Neuron (in vitro differentiated cells): ENCODE results near the gene TAPBP.
A peak's percentile ranks its signal among the peaks of the same experiment; 100 is the strongest.
"Not testable (repeated sequence)": the region's sequence is repeated elsewhere in the genome, so short reads cannot be mapped to it uniquely, and the experiment has no call there.

Source experiments
- H2AFZ ChIP-seq: one replicate; pipeline ENCODE4 v1.6.1; 2013; ENCODE audit warnings: low read depth, mild to moderate bottlenecking, inconsistent platforms, low read length, moderate library complexity
- H3K27me3 ChIP-seq: one replicate; pipeline ENCODE4 v1.6.1; 2013; ENCODE audit warnings: low read length; ENCODE audit not compliant: insufficient read depth
- H3K36me3 ChIP-seq: one replicate; pipeline ENCODE4 v1.6.1; 2013; ENCODE audit warnings: low read length; ENCODE audit not compliant: insufficient read depth
- H3K4me1 ChIP-seq: one replicate; pipeline ENCODE4 v1.6.1; 2013; ENCODE audit warnings: low read length; ENCODE audit not compliant: insufficient read depth
- H3K4me3 ChIP-seq: 2 replicates; pipeline ENCODE4 v1.5.1; 2013; ENCODE audit warnings: mild to moderate bottlenecking, low read length, moderate library complexity
- H3K9me3 ChIP-seq: one replicate; pipeline ENCODE4 v1.6.1; 2013; ENCODE audit warnings: low read length

TAPBP gene

DNA sequence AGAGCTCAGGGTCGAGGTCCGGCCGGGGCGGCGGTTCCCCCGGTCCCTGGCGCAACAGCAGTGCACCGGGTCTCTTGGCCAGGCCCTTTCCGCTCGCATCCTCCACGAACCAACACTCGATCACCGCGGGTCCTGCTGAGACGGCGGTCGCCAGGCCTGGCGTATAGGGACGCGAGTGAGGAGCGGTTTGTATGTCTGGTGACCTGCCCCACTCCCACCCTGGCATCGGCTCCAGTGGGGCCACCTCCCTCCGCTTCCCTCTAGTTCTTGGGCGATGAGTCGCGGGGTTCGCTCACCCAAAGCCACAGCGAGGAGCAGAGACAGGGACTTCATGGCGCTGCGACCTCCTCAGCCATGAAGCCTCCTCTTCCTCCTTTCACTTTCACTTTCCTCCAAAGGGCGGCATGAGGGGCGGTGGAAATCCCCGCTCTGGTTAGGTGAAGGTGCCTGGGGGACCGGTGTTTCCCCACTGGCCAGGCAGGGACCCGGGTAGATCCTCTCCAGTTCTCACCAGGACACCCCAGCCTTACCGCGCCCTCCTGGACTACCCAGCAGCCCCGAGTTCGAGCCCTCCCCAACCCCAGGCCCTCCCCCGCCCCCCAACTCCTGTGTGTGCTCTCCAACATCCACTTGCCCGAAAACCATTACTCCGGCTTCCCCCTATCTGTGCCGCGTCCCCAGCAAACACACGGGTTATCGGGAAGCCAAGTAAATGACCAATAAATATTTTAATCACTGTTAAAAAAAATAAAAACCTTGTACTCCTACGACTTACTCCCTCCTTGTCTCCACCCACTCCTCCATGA lies at the start of gene TAPBP:
Gene TAPBP, minus strand, starts transcription at position 370 of the 806 bp plus-strand sequence. Its CDS starts 37 bp downstream, at position 333.
- Histone ChIP-seq H3K4me1 (peaks cover 32% of the 10 kb centered on the region), H3K36me3 (peaks cover 14% of the 10 kb centered on the region), H3K9me3 (no peaks in the 10 kb centered on the region), H3K27me3 (no peaks in the 10 kb centered on the region), H3K4me3 (peak within 1 kb of the TSS; percentile 79), H2AFZ (peak within 1 kb of the TSS; percentile 41)

DNA sequence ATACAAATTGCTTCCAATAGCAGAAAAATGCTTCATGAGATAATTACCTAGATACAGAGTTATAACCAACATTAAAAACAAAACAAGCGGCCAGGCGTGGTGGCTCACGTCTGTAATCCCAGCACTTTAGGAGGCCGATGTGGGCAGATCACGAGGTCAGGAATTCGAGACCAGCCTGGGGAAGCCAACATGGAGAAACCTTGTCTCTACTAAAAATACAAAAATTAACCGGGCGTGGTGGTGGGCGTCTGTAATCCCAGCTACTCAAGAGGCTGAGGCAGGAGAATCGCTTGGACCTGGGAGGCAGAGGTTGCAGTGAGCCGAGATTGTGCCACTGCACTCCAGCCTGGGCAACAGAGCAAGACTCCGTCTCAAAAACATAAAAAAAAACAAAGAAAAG lies 49.6 kb upstream of the TAPBP start:
- not testable (repeated sequence) for H3K9me3 ChIP-seq, H2AFZ ChIP-seq, H3K4me1 ChIP-seq

DNA sequence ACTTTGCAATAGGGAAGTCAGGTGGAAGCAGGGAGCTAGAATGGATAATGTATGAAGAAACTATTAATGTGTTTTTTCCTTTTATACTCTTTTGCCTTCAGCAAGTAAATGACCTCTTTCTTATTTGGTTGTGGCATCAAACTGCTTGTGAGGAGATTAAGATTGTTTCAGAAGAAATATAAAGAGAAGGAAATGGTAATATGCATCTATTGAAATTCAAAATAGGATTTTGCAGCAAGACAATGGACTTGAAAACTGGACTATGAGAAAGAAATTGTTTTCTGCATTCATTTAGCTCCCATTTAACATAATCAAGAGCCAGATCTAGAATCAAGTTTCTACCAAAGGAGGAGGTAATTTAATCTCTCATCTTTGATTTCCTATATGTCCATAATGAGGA lies 45.5 kb upstream of the TAPBP start:
- Histone ChIP-seq H3K27me3 (peaks cover 3% of the 10 kb centered on the region), H3K9me3 (no peaks in the 10 kb centered on the region), H3K36me3 (no peaks in the 10 kb centered on the region), H2AFZ (no peak overlapping the region), H3K4me3 (no peak overlapping the region), H3K4me1 (peaks cover 2% of the 10 kb centered on the region)

More for the DNA sequence above, 49.6 kb upstream of the TAPBP start:
- not testable (repeated sequence) for H3K4me3 ChIP-seq, H3K36me3 ChIP-seq, H3K27me3 ChIP-seq

DNA sequence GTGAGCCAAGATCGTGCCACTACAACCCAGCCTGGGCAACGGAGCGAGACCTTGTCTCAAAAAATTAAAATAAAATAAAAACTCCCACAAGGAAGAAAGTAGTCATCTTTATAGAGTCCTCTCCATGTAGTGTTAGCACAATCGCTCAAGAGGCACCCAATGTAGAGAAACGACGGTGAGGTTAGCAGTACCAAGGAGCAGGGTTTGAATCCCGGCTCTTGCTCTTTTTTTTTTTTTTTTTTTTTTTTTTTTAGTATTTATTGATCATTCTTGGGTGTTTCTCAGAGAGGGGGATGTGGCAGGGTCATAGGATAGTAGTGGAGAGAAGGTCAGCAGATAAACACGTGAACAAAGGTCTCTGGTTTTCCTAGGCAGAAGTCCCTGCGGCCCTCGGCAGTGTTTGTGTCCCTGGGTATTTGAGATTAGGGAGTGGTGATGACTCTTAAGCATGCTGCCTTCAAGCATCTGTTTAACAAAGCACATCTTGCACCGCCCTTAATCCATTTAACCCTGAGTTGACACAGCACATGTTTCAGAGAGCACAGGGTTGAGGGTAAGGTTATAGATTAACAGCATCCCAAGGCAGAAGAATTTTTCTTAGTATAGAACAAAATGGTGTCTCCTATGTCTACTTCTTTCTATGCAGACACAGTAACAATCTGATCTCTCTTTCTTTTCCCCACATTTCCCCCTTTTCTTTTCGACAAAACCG lies 43.4 kb upstream of the TAPBP start:
- H3K36me3 ChIP-seq, H3K4me1 ChIP-seq, H3K4me3 ChIP-seq, H3K27me3 ChIP-seq, H3K9me3 ChIP-seq, H2AFZ ChIP-seq: not testable (repeated sequence)

- no peak overlapping the region for H3K4me3 ChIP-seq
- H3K36me3 ChIP-seq, result no peaks in the 10 kb centered on the region
- peaks cover 5% of the 10 kb centered on the region for H3K27me3 ChIP-seq
- no peak overlapping the region for H2AFZ ChIP-seq
- no peaks in the 10 kb centered on the region for H3K4me1 ChIP-seq
- H3K9me3 ChIP-seq, result no peaks in the 10 kb centered on the region
Observed at GRCh38 chr6:33356295-33356694, 42.4 kb upstream of the TAPBP start.

- not testable (repeated sequence) for H3K9me3 ChIP-seq, H3K36me3 ChIP-seq, H3K27me3 ChIP-seq, H2AFZ ChIP-seq, H3K4me1 ChIP-seq, H3K4me3 ChIP-seq
Observed at GRCh38 chr6:33355860-33356259, 42.0 kb upstream of the TAPBP start.

- Histone ChIP-seq H3K4me1 (no peaks in the 10 kb centered on the region), H2AFZ (no peak overlapping the region), H3K4me3 (no peak overlapping the region)
Observed at GRCh38 chr6:33347816-33348215, 33.9 kb upstream of the TAPBP start.

GRCh38 chr6:33346972-33347371 lies 33.1 kb upstream of the TAPBP start:
- H3K4me1 ChIP-seq, H3K9me3 ChIP-seq, H3K36me3 ChIP-seq, H2AFZ ChIP-seq, H3K4me3 ChIP-seq: not testable (repeated sequence)
- H3K27me3 ChIP-seq, result peaks cover 14% of the 10 kb centered on the region

More at GRCh38 chr6:33347816-33348215, 33.9 kb upstream of the TAPBP start:
- H3K27me3 ChIP-seq, result peaks cover 14% of the 10 kb centered on the region
- no peaks in the 10 kb centered on the region for H3K9me3 ChIP-seq
- no peaks in the 10 kb centered on the region for H3K36me3 ChIP-seq

GRCh38 chr6:33344701-33345697 lies 31.1 kb upstream of the TAPBP start:
- Histone ChIP-seq H2AFZ (peak overlapping the region; percentile 52), H3K4me1 (no peaks in the 10 kb centered on the region), H3K4me3 (no peak overlapping the region), H3K27me3 (peaks cover 10% of the 10 kb centered on the region), H3K9me3 (no peaks in the 10 kb centered on the region), H3K36me3 (no peaks in the 10 kb centered on the region)

GRCh38 chr6:33343953-33344611 lies 30.2 kb upstream of the TAPBP start:
- H3K4me1 ChIP-seq, result no peaks in the 10 kb centered on the region
- no peaks in the 10 kb centered on the region for H3K36me3 ChIP-seq
- H2AFZ ChIP-seq, result no peak overlapping the region
- H3K9me3 ChIP-seq, result no peaks in the 10 kb centered on the region
- peaks cover 10% of the 10 kb centered on the region for H3K27me3 ChIP-seq
- H3K4me3 ChIP-seq, result no peak overlapping the region

GRCh38 chr6:33343606-33343952 lies 29.7 kb upstream of the TAPBP start:
- not testable (repeated sequence) for H3K4me1 ChIP-seq

GRCh38 chr6:33339193-33339592 lies 25.3 kb upstream of the TAPBP start:
- Histone ChIP-seq H3K4me3 (no peak overlapping the region), H2AFZ (no peak overlapping the region), H3K36me3 (no peaks in the 10 kb centered on the region), H3K4me1 (no peaks in the 10 kb centered on the region), H3K9me3 (no peaks in the 10 kb centered on the region), H3K27me3 (peaks cover 2% of the 10 kb centered on the region)

More at GRCh38 chr6:33343606-33343952, 29.7 kb upstream of the TAPBP start:
- H3K36me3 ChIP-seq, H3K9me3 ChIP-seq, H2AFZ ChIP-seq, H3K4me3 ChIP-seq: not testable (repeated sequence)
- peaks cover 10% of the 10 kb centered on the region for H3K27me3 ChIP-seq
